22Rv1 (cell line): ENCODE measurements around the gene MLXIPL.

ENCODE experiments used
- ZFX ChIP-seq: fragments of 450-650 bp; IDR thresholded peaks from 2 replicates; pipeline ENCODE4 v1.6.1; 2017; ENCODE audit warnings: antibody characterized with exemption, borderline replicate concordance
- TF ChIP-seq, protein P1 (sequence below): fragments of 450-650 bp; IDR thresholded peaks from 2 replicates; pipeline ENCODE4 v1.5.1; 2017; ENCODE audit warnings: mild to moderate bottlenecking

DNA sequence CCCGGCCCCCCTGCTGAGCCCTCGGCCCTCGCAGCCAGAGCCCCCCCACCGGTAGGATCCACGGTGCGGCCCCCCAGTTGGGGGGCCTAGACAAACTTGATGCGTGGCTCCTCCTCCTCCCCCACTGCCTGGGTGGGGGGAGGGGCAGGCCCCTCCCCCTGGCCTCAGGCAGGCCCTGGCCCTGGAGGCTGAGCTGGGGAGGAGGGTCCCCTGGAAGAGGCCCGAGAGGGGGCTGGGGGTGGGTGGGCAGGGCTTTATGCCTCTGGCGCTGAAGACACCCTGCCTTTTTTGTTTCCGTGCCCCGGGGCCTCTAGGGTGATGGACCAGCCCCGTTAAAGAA is 47.0 kb upstream of the MLXIPL start:
- TF ChIP-seq, protein P1, sequence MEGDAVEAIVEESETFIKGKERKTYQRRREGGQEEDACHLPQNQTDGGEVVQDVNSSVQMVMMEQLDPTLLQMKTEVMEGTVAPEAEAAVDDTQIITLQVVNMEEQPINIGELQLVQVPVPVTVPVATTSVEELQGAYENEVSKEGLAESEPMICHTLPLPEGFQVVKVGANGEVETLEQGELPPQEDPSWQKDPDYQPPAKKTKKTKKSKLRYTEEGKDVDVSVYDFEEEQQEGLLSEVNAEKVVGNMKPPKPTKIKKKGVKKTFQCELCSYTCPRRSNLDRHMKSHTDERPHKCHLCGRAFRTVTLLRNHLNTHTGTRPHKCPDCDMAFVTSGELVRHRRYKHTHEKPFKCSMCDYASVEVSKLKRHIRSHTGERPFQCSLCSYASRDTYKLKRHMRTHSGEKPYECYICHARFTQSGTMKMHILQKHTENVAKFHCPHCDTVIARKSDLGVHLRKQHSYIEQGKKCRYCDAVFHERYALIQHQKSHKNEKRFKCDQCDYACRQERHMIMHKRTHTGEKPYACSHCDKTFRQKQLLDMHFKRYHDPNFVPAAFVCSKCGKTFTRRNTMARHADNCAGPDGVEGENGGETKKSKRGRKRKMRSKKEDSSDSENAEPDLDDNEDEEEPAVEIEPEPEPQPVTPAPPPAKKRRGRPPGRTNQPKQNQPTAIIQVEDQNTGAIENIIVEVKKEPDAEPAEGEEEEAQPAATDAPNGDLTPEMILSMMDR: no peak
- TF ChIP-seq ZFX: no peak
